K562 (cell line): Measurements from ENCODE around the gene CDC45.

Experiments
- EP300 ChIP-seq: IDR thresholded peaks from 2 replicates; pipeline ENCODE4 v1.6.1; 2012; ENCODE audit warnings: low read length, improper control_type of control experiment
- GABPA ChIP-seq: fragments of 200-800 bp; sonication (Bioruptor generic); conservative IDR thresholded peaks from 2 replicates; pipeline ENCODE4 v1.6.1; 2016; ENCODE audit warnings: low read depth, missing genetic modification characterization, missing compliant biosample characterization
- LARP7 ChIP-seq: fragments of 450-650 bp; IDR thresholded peaks from 2 replicates; pipeline ENCODE4 v1.6.1; 2016
- NFIC ChIP-seq: fragments of 450-650 bp; IDR thresholded peaks from 2 replicates; pipeline ENCODE4 v1.6.1; 2017; ENCODE audit warnings: mild to moderate bottlenecking, inconsistent platforms
- PHF20 ChIP-seq: fragments of 450-650 bp; IDR thresholded peaks from 2 replicates; pipeline ENCODE4 v1.6.1; 2018; ENCODE audit not compliant: partially characterized antibody
- TOE1 ChIP-seq, 2 experiments: fragments of 450-650 bp in 1 of 2; sonication (generic) in 1 of 2; formaldehyde crosslinking in 1 of 2; IDR thresholded peaks; 2 replicates each; pipeline versions ENCODE4 v1.7.1 to v1.8.0; 2016 to 2022; ENCODE audit warnings: borderline replicate concordance in 2 of 2, mild to moderate bottlenecking in 2 of 2, antibody characterized with exemption in 1 of 2, inconsistent platforms in 1 of 2, low read depth in 1 of 2, missing genetic modification reagents in 1 of 2, moderate library complexity in 1 of 2
- XRCC5 ChIP-seq: fragments of 200-400 bp; formaldehyde crosslinking; IDR thresholded peaks from 2 replicates; pipeline ENCODE4 v1.6.1; 2017; ENCODE audit warnings: low read depth, mild to moderate bottlenecking, low read length
- TF ChIP-seq, protein P1 (sequence below): fragments of 250-450 bp; sonication (Bioruptor Pico); IDR thresholded peaks from 2 replicates; pipeline ENCODE4 v1.4.0; 2020
- TF ChIP-seq, protein P2 (sequence below): sonication (generic); formaldehyde crosslinking; IDR thresholded peaks from 2 replicates; pipeline ENCODE4 v1.8.1; 2022; ENCODE audit warnings: missing genetic modification reagents
- TF ChIP-seq, protein P3 (sequence below): sonication (generic); formaldehyde crosslinking; IDR thresholded peaks from 2 replicates; pipeline ENCODE4 v1.8.1; 2023; ENCODE audit warnings: mild to moderate bottlenecking, missing genetic modification reagents

DNA sequence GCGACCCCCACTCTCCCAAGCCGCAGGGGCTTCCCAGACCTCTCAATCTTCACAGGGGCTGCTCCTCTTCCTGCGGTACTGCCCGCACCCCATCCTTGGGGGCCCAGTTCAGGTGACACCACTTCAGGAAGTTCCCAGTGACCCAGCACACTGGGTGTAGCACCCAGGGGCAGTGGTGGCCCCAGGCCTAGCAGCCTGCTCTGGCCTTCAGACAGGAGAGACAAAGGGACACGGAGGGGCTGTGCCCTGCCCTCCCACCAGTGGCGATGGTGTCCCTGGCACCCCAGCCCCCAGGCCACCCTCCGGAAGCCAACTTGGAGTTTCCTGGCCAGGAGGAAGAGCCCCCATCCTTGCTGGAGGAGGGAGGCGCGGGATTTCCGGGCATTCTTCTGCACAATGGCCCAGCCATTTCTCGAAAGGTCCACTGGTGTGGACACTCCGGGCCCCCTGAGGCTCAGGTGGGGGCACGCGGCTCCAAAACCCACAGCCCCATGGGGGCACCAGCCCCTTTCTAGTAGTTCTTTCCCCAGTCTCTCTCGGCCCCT, 45.5 kb downstream of the CDC45 start:
- TF ChIP-seq LARP7 (no peak), EP300 (no peak), TOE1 (IDR thresholded peaks at IDR 0.05; ENCODE audit: borderline replicate concordance) (no peak), TOE1 (CRISPR knock-in tag; IDR thresholded peaks at IDR 0.05; ENCODE audit: borderline replicate concordance, low read depth) (no peak), PHF20 (no peak), GABPA (tag) (no peak), NFIC (no peak), XRCC5 (no peak)
- TF ChIP-seq, protein P1, sequence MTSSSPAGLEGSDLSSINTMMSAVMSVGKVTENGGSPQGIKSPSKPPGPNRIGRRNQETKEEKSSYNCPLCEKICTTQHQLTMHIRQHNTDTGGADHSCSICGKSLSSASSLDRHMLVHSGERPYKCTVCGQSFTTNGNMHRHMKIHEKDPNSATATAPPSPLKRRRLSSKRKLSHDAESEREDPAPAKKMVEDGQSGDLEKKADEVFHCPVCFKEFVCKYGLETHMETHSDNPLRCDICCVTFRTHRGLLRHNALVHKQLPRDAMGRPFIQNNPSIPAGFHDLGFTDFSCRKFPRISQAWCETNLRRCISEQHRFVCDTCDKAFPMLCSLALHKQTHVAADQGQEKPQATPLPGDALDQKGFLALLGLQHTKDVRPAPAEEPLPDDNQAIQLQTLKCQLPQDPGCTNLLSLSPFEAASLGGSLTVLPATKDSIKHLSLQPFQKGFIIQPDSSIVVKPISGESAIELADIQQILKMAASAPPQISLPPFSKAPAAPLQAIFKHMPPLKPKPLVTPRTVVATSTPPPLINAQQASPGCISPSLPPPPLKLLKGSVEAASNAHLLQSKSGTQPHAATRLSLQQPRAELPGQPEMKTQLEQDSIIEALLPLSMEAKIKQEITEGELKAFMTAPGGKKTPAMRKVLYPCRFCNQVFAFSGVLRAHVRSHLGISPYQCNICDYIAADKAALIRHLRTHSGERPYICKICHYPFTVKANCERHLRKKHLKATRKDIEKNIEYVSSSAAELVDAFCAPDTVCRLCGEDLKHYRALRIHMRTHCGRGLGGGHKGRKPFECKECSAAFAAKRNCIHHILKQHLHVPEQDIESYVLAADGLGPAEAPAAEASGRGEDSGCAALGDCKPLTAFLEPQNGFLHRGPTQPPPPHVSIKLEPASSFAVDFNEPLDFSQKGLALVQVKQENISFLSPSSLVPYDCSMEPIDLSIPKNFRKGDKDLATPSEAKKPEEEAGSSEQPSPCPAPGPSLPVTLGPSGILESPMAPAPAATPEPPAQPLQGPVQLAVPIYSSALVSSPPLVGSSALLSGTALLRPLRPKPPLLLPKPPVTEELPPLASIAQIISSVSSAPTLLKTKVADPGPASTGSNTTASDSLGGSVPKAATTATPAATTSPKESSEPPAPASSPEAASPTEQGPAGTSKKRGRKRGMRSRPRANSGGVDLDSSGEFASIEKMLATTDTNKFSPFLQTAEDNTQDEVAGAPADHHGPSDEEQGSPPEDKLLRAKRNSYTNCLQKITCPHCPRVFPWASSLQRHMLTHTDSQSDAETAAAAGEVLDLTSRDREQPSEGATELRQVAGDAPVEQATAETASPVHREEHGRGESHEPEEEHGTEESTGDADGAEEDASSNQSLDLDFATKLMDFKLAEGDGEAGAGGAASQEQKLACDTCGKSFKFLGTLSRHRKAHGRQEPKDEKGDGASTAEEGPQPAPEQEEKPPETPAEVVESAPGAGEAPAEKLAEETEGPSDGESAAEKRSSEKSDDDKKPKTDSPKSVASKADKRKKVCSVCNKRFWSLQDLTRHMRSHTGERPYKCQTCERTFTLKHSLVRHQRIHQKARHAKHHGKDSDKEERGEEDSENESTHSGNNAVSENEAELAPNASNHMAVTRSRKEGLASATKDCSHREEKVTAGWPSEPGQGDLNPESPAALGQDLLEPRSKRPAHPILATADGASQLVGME (CRISPR knock-in tag): no peak
- TF ChIP-seq, protein P2, sequence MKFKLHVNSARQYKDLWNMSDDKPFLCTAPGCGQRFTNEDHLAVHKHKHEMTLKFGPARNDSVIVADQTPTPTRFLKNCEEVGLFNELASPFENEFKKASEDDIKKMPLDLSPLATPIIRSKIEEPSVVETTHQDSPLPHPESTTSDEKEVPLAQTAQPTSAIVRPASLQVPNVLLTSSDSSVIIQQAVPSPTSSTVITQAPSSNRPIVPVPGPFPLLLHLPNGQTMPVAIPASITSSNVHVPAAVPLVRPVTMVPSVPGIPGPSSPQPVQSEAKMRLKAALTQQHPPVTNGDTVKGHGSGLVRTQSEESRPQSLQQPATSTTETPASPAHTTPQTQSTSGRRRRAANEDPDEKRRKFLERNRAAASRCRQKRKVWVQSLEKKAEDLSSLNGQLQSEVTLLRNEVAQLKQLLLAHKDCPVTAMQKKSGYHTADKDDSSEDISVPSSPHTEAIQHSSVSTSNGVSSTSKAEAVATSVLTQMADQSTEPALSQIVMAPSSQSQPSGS (CRISPR knock-in tag): no peak
- TF ChIP-seq, protein P3, sequence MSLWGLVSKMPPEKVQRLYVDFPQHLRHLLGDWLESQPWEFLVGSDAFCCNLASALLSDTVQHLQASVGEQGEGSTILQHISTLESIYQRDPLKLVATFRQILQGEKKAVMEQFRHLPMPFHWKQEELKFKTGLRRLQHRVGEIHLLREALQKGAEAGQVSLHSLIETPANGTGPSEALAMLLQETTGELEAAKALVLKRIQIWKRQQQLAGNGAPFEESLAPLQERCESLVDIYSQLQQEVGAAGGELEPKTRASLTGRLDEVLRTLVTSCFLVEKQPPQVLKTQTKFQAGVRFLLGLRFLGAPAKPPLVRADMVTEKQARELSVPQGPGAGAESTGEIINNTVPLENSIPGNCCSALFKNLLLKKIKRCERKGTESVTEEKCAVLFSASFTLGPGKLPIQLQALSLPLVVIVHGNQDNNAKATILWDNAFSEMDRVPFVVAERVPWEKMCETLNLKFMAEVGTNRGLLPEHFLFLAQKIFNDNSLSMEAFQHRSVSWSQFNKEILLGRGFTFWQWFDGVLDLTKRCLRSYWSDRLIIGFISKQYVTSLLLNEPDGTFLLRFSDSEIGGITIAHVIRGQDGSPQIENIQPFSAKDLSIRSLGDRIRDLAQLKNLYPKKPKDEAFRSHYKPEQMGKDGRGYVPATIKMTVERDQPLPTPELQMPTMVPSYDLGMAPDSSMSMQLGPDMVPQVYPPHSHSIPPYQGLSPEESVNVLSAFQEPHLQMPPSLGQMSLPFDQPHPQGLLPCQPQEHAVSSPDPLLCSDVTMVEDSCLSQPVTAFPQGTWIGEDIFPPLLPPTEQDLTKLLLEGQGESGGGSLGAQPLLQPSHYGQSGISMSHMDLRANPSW (CRISPR knock-in tag): no peak
